Upper lobe of left lung (tissue), 4 donors: Measurements from ENCODE around the gene HSD11B1L.

Source experiments
- EP300 ChIP-seq, 4 donors: sonication (generic); formaldehyde crosslinking; IDR thresholded peaks; one replicate each; pipeline ENCODE4 v1.5.1; 2017; ENCODE audit warnings: antibody characterized with exemption in 4 of 4, control low read depth in 2 of 4
- TF ChIP-seq, protein P1 (sequence below), 6 experiments: fragments of 450-650 bp in 4 of 6; fragments of 200-600 bp in 2 of 6; sonication (generic) in 2 of 6; IDR thresholded peaks; one replicate each; pipeline ENCODE4 v1.5.1; 2016 to 2019; ENCODE audit warnings: antibody characterized with exemption in 6 of 6

DNA sequence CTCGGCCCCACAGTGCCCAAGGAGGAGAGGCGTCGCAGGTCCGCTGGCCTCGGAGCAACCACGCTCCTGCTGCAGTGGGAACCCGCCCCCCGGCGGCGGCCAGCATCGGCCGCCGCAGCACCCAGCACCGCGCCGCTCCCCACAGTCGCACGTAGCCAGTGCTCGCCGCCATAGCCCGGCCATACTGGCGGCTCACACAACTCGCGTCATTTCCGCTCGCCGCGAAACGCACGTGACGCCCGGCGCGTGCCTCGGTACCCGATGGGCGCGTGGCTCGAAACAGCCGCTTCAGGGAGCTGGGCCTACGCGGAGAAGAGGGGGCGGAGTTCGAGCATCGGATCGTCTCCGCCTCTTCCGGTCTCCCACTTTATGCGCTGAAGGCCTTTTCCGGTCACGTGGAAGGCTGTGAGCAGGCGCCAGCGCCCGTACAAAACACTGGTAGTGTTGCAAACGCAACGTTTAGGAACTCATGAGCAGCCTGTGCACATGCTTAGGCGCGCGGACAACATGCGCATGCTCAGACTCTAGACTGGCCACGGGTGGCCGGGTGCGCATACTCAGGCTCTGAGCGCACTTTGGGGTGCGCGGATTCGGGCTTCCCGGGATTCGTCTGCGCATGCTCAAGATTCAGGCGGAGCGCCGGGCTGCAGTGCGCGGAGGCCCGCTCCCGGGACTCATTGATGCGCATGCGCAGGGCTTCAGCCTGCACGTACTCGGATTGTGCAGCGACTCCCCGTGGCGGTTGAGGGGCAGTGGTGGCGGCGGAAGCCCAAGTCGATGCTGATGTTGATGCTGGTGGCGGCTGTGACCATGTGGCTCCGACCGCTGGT lies 39.3 kb downstream of the HSD11B1L start, which contains the start of the genes CATSPERD and LONP1:
- TF ChIP-seq EP300 (IDR thresholded peaks at IDR 0.05), result peak in 1 of 4 donors; percentile 93
- TF ChIP-seq, protein P1, sequence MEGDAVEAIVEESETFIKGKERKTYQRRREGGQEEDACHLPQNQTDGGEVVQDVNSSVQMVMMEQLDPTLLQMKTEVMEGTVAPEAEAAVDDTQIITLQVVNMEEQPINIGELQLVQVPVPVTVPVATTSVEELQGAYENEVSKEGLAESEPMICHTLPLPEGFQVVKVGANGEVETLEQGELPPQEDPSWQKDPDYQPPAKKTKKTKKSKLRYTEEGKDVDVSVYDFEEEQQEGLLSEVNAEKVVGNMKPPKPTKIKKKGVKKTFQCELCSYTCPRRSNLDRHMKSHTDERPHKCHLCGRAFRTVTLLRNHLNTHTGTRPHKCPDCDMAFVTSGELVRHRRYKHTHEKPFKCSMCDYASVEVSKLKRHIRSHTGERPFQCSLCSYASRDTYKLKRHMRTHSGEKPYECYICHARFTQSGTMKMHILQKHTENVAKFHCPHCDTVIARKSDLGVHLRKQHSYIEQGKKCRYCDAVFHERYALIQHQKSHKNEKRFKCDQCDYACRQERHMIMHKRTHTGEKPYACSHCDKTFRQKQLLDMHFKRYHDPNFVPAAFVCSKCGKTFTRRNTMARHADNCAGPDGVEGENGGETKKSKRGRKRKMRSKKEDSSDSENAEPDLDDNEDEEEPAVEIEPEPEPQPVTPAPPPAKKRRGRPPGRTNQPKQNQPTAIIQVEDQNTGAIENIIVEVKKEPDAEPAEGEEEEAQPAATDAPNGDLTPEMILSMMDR (IDR thresholded peaks at IDR 0.05), result peak; percentile 86 to 98 (median 96)
